Stimulated activated CD8-positive, alpha-beta memory T cell treated with anti-CD3 and anti-CD28 coated beads, Interleukin-4, amount 100 ng/mL, for 48 hours (primary cell): ENCODE measurements around the gene OR6K2.
"Not testable (repeated sequence)": the region's sequence is repeated elsewhere in the genome, so short reads cannot be mapped to it uniquely, and the experiment has no call there.

ENCODE experiments used
- DNase-seq: peaks from one replicate; pipeline ENCODE4 v3.0.0-alpha.2; 2020

Gene OR6K2

GRCh38 chr1:158700552-158700951 is at the start of gene OR6K2:
TSS of gene OR6K2 (minus strand) at chr1:158700652. CDS start at chr1:158700652, 0 bp downstream.
- no peak for DNase-seq

- no peak for DNase-seq
Observed at GRCh38 chr1:158735848-158736247, 35.4 kb upstream of the OR6K2 start.

GRCh38 chr1:158732524-158732923 is 32.1 kb upstream of the OR6K2 start:
- DNase-seq = no peak

GRCh38 chr1:158731707-158732106 is 31.3 kb upstream of the OR6K2 start:
- DNase-seq = no peak

GRCh38 chr1:158730453-158730852 is 30.0 kb upstream of the OR6K2 start:
- DNase-seq = no peak

- DNase-seq = no peak
Observed at GRCh38 chr1:158728510-158729225, 28.2 kb upstream of the OR6K2 start.

- no peak for DNase-seq
Observed at GRCh38 chr1:158724442-158724841, 24.0 kb upstream of the OR6K2 start.

GRCh38 chr1:158720620-158721019 is 20.2 kb upstream of the OR6K2 start, which contains the start of gene OR6K3:
TSS of gene OR6K3 (minus strand) at chr1:158720720. CDS start at chr1:158718115, 2,605 bp downstream.
- no peak for DNase-seq

- no peak for DNase-seq
Observed at GRCh38 chr1:158719664-158720063, 19.2 kb upstream of the OR6K2 start.

- no peak for DNase-seq
Observed at GRCh38 chr1:158717344-158717743, 16.9 kb upstream of the OR6K2 start.

- no peak for DNase-seq
Observed at GRCh38 chr1:158716335-158716734, 15.9 kb upstream of the OR6K2 start.

- no peak for DNase-seq
Observed at GRCh38 chr1:158714754-158715153, 14.3 kb upstream of the OR6K2 start.

GRCh38 chr1:158711098-158711497 is 10.6 kb upstream of the OR6K2 start:
- no peak for DNase-seq

GRCh38 chr1:158706096-158706495 is 5.6 kb upstream of the OR6K2 start:
- DNase-seq = no peak

GRCh38 chr1:158694596-158694995 is 5.9 kb downstream of the OR6K2 start:
- no peak for DNase-seq

GRCh38 chr1:158692356-158692755 is 8.1 kb downstream of the OR6K2 start:
- DNase-seq = no peak

GRCh38 chr1:158691907-158692306 is 8.5 kb downstream of the OR6K2 start:
- no peak for DNase-seq

GRCh38 chr1:158691149-158691548 is 9.3 kb downstream of the OR6K2 start:
- not testable (repeated sequence) for DNase-seq

- DNase-seq = no peak
Observed at GRCh38 chr1:158689875-158690274, 10.6 kb downstream of the OR6K2 start.

GRCh38 chr1:158689110-158689509 is 11.3 kb downstream of the OR6K2 start:
- DNase-seq = no peak

GRCh38 chr1:158688343-158688742 is 12.1 kb downstream of the OR6K2 start:
- DNase-seq = not testable (repeated sequence)

- no peak for DNase-seq
Observed at GRCh38 chr1:158687037-158687436, 13.4 kb downstream of the OR6K2 start.

GRCh38 chr1:158686111-158687009 is 14.1 kb downstream of the OR6K2 start, which contains the start of gene SPTA1:
TSS of gene SPTA1 (minus strand) at chr1:158686715. CDS start at chr1:158686517, 198 bp downstream.
- DNase-seq = no peak

GRCh38 chr1:158685085-158685484 is 15.4 kb downstream of the OR6K2 start:
- no peak for DNase-seq
